DND-41 (cell line): Measurements from ENCODE around the gene BTK.

Source experiments
- ATAC-seq: fragments of 200-7000 bp; cut with Tn5 transposase; 3 replicates; pipeline ENCODE4 v1.9.1; 2021; ENCODE audit warnings: low read depth; ENCODE audit not compliant: insufficient read depth
- DNase-seq: peaks from one replicate; pipeline ENCODE4 v3.0.0-alpha.2; 2020
- H2AFZ ChIP-seq: 2 replicates; pipeline ENCODE4 v1.6.0; 2012; ENCODE audit warnings: low read depth, low read length
- H3K27ac ChIP-seq: 2 replicates; pipeline ENCODE4 v1.5.1; 2012; ENCODE audit warnings: low read length, inconsistent platforms
- H3K27me3 ChIP-seq: fragments of 200-600 bp; sonication (generic); 2 replicates; pipeline ENCODE4 v1.6.0; 2012; ENCODE audit warnings: low read length, mild to moderate bottlenecking, inconsistent platforms; ENCODE audit not compliant: insufficient read depth, poor library complexity
- H3K36me3 ChIP-seq: 2 replicates; pipeline ENCODE4 v1.5.1; 2012; ENCODE audit warnings: low read length, inconsistent platforms; ENCODE audit not compliant: insufficient read depth
- H3K4me1 ChIP-seq: 2 replicates; pipeline ENCODE4 v1.5.1; 2012; ENCODE audit warnings: mild to moderate bottlenecking, low read length; ENCODE audit not compliant: insufficient read depth
- H3K4me2 ChIP-seq: 2 replicates; pipeline ENCODE4 v1.6.0; 2012; ENCODE audit warnings: mild to moderate bottlenecking, moderate library complexity, low read length, inconsistent platforms; ENCODE audit not compliant: insufficient read depth
- H3K4me3 ChIP-seq, 2 experiments: fragments of 200-600 bp in 1 of 2; shearing (Covaris generic) in 1 of 2; 2 replicates each; pipeline ENCODE4 v1.5.1; 2012 to 2016; ENCODE audit warnings: inconsistent platforms in 2 of 2, low read length in 2 of 2, mild to moderate bottlenecking in 2 of 2, low read depth in 1 of 2, moderate library complexity in 1 of 2
- H3K79me2 ChIP-seq: 2 replicates; pipeline ENCODE4 v1.6.0; 2012; ENCODE audit warnings: low read length, inconsistent platforms; ENCODE audit not compliant: insufficient read depth
- H3K9ac ChIP-seq: 2 replicates; pipeline ENCODE4 v1.6.0; 2012; ENCODE audit warnings: low read depth, mild to moderate bottlenecking, inconsistent platforms, low read length, moderate library complexity
- H3K9me3 ChIP-seq: 2 replicates; pipeline ENCODE4 v1.5.1; 2012; ENCODE audit warnings: low read length, moderate library complexity, mild to moderate bottlenecking, inconsistent platforms; ENCODE audit not compliant: insufficient read depth, severe bottlenecking
- H4K20me1 ChIP-seq: 2 replicates; pipeline ENCODE4 v1.6.0; 2012; ENCODE audit warnings: low read length; ENCODE audit not compliant: insufficient read depth
- CTCF ChIP-seq: IDR thresholded peaks from 2 replicates; pipeline ENCODE4 v1.5.1; 2012; ENCODE audit warnings: borderline replicate concordance, low read length, moderate library complexity, mild to moderate bottlenecking; ENCODE audit not compliant: poor library complexity, severe bottlenecking; ENCODE audit errors: extremely low read depth
- EZH2 ChIP-seq: IDR thresholded peaks from 3 replicates; pipeline ENCODE4 v1.6.1; 2012; ENCODE audit warnings: borderline replicate concordance, low read depth, mild to moderate bottlenecking, moderate library complexity, low read length, inconsistent platforms; ENCODE audit not compliant: severe bottlenecking

BTK gene

GRCh38 chrX:101368800-101369199 is 17.2 kb downstream of the BTK start:
- H3K4me1 ChIP-seq = no peaks in the 10 kb centered on the region
- DNase-seq = no peak
- ATAC-seq = no peak
- H3K79me2 ChIP-seq = no peaks in the 10 kb centered on the region
- H3K9me3 ChIP-seq = no peaks in the 10 kb centered on the region
- no peak overlapping the region for H3K4me2 ChIP-seq
- TF ChIP-seq CTCF = no peak
- TF ChIP-seq EZH2 = no peak
- no peak overlapping the region for H3K9ac ChIP-seq
- no peak overlapping the region for H3K4me3 ChIP-seq
- no peaks in the 10 kb centered on the region for H4K20me1 ChIP-seq
- H3K36me3 ChIP-seq = no peaks in the 10 kb centered on the region
- no peaks in the 10 kb centered on the region for H3K27me3 ChIP-seq
- H2AFZ ChIP-seq = no peak overlapping the region
- no peak overlapping the region for H3K27ac ChIP-seq

- no peak overlapping the region for H3K4me3 ChIP-seq
- no peak overlapping the region for H3K9ac ChIP-seq
- H3K27ac ChIP-seq = no peak overlapping the region
- no peaks in the 10 kb centered on the region for H3K79me2 ChIP-seq
- no peaks in the 10 kb centered on the region for H4K20me1 ChIP-seq
- no peaks in the 10 kb centered on the region for H3K36me3 ChIP-seq
- no peak for ATAC-seq
- no peak overlapping the region for H3K4me2 ChIP-seq
- TF ChIP-seq EZH2 = no peak
- no peak for TF ChIP-seq CTCF
- no peaks in the 10 kb centered on the region for H3K4me1 ChIP-seq
- no peak for DNase-seq
- H3K27me3 ChIP-seq = no peaks in the 10 kb centered on the region
- no peaks in the 10 kb centered on the region for H3K9me3 ChIP-seq
- H2AFZ ChIP-seq = no peak overlapping the region
Measured at GRCh38 chrX:101365301-101365795, 20.6 kb downstream of the BTK start.

GRCh38 chrX:101362757-101363156 is 23.2 kb downstream of the BTK start:
- Histone ChIP-seq H3K27ac (no peak overlapping the region), H3K4me2 (no peak overlapping the region), H3K27me3 (no peaks in the 10 kb centered on the region), H3K4me3 (no peak overlapping the region), H4K20me1 (no peaks in the 10 kb centered on the region), H3K79me2 (no peaks in the 10 kb centered on the region), H3K9ac (no peak overlapping the region), H2AFZ (no peak overlapping the region), H3K9me3 (no peaks in the 10 kb centered on the region), H3K4me1 (no peaks in the 10 kb centered on the region), H3K36me3 (no peaks in the 10 kb centered on the region)
- ATAC-seq = no peak
- TF ChIP-seq EZH2 = no peak
- no peak for TF ChIP-seq CTCF
- DNase-seq = no peak

- Histone ChIP-seq H3K9ac (no peak overlapping the region), H3K36me3 (no peaks in the 10 kb centered on the region), H3K4me1 (no peaks in the 10 kb centered on the region), H3K27me3 (no peaks in the 10 kb centered on the region), H3K79me2 (no peaks in the 10 kb centered on the region), H4K20me1 (no peaks in the 10 kb centered on the region), H3K4me3 (no peak overlapping the region), H3K27ac (no peak overlapping the region), H3K4me2 (no peak overlapping the region), H3K9me3 (no peaks in the 10 kb centered on the region), H2AFZ (no peak overlapping the region)
- no peak for TF ChIP-seq EZH2
- TF ChIP-seq CTCF = no peak
- DNase-seq (no peak), ATAC-seq (no peak)
Measured at GRCh38 chrX:101362116-101362515, 23.9 kb downstream of the BTK start.
